Measurements from ENCODE around the gene USF3.

GRCh38 chr3:113659101-113659541, 37.3 kb downstream of the USF3 start:
- TF ChIP-seq CTCF (IDR thresholded peaks at IDR 0.05): no peak
- TF ChIP-seq POLR2A (IDR thresholded peaks at IDR 0.05): no peak

All from lower leg skin (tissue), 3 donors.